GM13977 (cell line): ENCODE data around the gene RMC1.

Source experiments
- DNase-seq: peaks from one replicate; pipeline ENCODE4 v3.0.0; 2012; ENCODE audit warnings: low spot score
- in situ Hi-C: fragments of 300-500 bp; cut with MboI; formaldehyde crosslinking; loops from one replicate; pipeline ENCODE4 v1.12.0; 2022; ENCODE audit warnings: low sequenced_read_pairs, low pct_unique_long_range_greater_than_20kb, mixed read lengths, inconsistent platforms; ENCODE audit not compliant: unreplicated experiment
- TF ChIP-seq, protein P1 (sequence below): IDR thresholded peaks from 2 replicates; pipeline ENCODE4 v1.5.1; 2012; ENCODE audit warnings: mild to moderate bottlenecking, control low read depth; ENCODE audit not compliant: insufficient read depth; ENCODE audit errors: extremely low read depth, missing control alignments

RMC1 gene

GRCh38 chr18:23547306-23547705, 44.0 kb downstream of the RMC1 start:
- TF ChIP-seq, protein P1, sequence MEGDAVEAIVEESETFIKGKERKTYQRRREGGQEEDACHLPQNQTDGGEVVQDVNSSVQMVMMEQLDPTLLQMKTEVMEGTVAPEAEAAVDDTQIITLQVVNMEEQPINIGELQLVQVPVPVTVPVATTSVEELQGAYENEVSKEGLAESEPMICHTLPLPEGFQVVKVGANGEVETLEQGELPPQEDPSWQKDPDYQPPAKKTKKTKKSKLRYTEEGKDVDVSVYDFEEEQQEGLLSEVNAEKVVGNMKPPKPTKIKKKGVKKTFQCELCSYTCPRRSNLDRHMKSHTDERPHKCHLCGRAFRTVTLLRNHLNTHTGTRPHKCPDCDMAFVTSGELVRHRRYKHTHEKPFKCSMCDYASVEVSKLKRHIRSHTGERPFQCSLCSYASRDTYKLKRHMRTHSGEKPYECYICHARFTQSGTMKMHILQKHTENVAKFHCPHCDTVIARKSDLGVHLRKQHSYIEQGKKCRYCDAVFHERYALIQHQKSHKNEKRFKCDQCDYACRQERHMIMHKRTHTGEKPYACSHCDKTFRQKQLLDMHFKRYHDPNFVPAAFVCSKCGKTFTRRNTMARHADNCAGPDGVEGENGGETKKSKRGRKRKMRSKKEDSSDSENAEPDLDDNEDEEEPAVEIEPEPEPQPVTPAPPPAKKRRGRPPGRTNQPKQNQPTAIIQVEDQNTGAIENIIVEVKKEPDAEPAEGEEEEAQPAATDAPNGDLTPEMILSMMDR: no peak
- no peak for DNase-seq

DNA sequence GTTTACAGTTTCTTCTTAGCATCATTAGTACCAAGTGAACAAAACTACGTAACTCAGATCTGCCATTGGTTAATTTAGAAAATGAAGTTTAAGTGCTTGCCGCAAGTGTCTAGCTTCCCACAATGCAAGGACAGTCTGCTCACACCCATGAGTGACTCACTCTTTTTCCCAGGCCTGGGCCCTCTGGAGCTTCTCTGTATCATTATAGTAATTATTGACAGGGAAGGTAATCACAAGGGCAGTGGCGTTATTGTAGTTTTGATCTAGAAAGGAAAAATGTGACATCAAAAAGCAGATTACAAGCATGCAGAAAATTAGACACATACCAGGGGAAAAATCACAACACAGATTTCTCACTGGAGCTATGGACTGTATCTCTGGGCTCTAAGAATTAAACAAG, 44.5 kb downstream of the RMC1 start:
- in situ Hi-C loops: no loop called here
- DNase-seq: no peak
- TF ChIP-seq, protein P1: no peak

More at GRCh38 chr18:23547306-23547705, 44.0 kb downstream of the RMC1 start:
- in situ Hi-C loops: no loop called here

DNA sequence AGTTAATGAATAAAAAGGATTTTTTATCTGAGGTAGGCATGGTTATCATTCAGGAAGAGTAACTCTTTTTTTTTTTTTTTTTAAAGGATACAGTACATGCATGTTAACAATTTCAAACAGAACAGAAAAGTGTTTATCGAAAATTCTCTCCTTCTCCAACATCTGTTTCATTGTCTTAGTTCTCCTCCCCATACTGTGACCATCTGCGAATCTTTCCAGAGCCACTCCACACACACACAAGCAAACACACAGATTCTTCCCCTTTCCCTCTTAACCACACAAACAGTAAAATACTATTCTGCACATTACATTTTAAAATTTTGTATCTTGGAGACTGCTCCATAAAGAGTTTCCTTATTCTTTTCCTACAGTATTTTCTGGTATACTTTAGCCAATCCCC, 45.0 kb downstream of the RMC1 start:
- TF ChIP-seq, protein P1: no peak
- DNase-seq: no peak
- in situ Hi-C loops: no loop called here

- TF ChIP-seq, protein P1: no peak
- no peak for DNase-seq
- in situ Hi-C loops: no loop called here
Measured at GRCh38 chr18:23548719-23549118, 45.4 kb downstream of the RMC1 start.

GRCh38 chr18:23550898-23551297, 47.6 kb downstream of the RMC1 start:
- TF ChIP-seq, protein P1: no peak
- in situ Hi-C loops: no loop called here

DNA sequence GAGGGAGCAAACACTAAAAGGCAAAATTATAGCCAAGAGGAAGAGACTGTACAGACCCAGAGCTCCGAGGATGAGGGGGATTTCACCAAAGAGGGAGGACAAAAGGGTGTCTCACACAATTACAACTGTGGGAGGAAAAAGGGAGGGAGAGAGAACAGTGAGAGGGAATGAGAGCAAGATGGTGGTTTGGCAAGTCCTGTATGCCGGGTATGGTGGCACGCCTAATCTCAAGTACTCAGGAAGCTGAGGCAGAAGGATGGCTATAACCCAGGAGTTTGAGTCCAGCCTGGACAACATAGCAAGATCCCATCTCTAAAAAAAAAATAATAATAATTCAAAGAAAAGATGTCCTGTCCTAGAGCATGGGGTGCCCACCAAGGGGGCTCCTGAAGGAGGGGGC, 48.7 kb downstream of the RMC1 start:
- in situ Hi-C loops: no loop called here
- TF ChIP-seq, protein P1: no peak
- no peak for DNase-seq

More at GRCh38 chr18:23550898-23551297, 47.6 kb downstream of the RMC1 start:
- DNase-seq: no peak

- TF ChIP-seq, protein P1: no peak
- in situ Hi-C loops: no loop called here
- no peak for DNase-seq
Measured at GRCh38 chr18:23552505-23552904, 49.2 kb downstream of the RMC1 start.
